GM12878 (cell line): ENCODE results near the gene COL4A4. TPM values are rescaled to one million over a fixed set of nuclear protein-coding genes. Genes with fewer than 3 reads are reported as not detected.

Experiments used
- ASH2L ChIP-seq: fragments of 300-600, 200-600 bp; sonication (generic); IDR thresholded peaks from 2 replicates; pipeline ENCODE4 v1.6.1; 2017; ENCODE audit warnings: low read depth, mild to moderate bottlenecking, borderline replicate concordance
- CBFB ChIP-seq: IDR thresholded peaks from 2 replicates; pipeline ENCODE4 v1.6.1; 2016; ENCODE audit warnings: antibody characterized with exemption, low read depth
- CREB1 ChIP-seq: IDR thresholded peaks from 2 replicates; pipeline ENCODE4 v1.6.1; 2012; ENCODE audit warnings: low read depth, mild to moderate bottlenecking, inconsistent platforms
- EP300 ChIP-seq, 2 experiments: fragments of 150-350 bp in 1 of 2; IDR thresholded peaks; 2 replicates each; pipeline ENCODE4 v1.6.1; 2011 to 2012; ENCODE audit warnings: low read depth in 2 of 2, low read length in 2 of 2, borderline replicate concordance in 1 of 2, improper control_type of control experiment in 1 of 2, inconsistent platforms in 1 of 2; ENCODE audit not compliant: control insufficient read depth in 1 of 2
- FOXM1 ChIP-seq: IDR thresholded peaks from 2 replicates; pipeline ENCODE4 v1.6.1; 2012; ENCODE audit warnings: low read depth, mild to moderate bottlenecking, inconsistent platforms, low read length, moderate library complexity
- MYB ChIP-seq: fragments of 150-350 bp; IDR thresholded peaks from 2 replicates; pipeline ENCODE4 v1.6.1; 2014; ENCODE audit warnings: mild to moderate bottlenecking, low read depth, low read length, borderline replicate concordance
- NFYB ChIP-seq: IDR thresholded peaks from 2 replicates; pipeline ENCODE4 v1.6.1; 2011; ENCODE audit warnings: low read depth, mild to moderate bottlenecking, low read length, improper control_type of control experiment, moderate library complexity; ENCODE audit not compliant: insufficient read depth
- PAX5 ChIP-seq: IDR thresholded peaks from 2 replicates; pipeline ENCODE4 v1.6.1; 2011; ENCODE audit warnings: low read depth, low read length, borderline replicate concordance
- POLR2AphosphoS2 ChIP-seq: IDR thresholded peaks from 2 replicates; pipeline ENCODE4 v1.6.1; 2011; ENCODE audit warnings: low read depth, mild to moderate bottlenecking, low read length, improper control_type of control experiment, moderate library complexity
- RAD21 ChIP-seq: IDR thresholded peaks from 2 replicates; pipeline ENCODE4 v1.6.1; 2011; ENCODE audit warnings: mild to moderate bottlenecking, low read depth, low read length, moderate library complexity; ENCODE audit not compliant: insufficient read depth
- RCOR1 ChIP-seq: conservative IDR thresholded peaks from 2 replicates; pipeline ENCODE4 v1.6.1; 2012; ENCODE audit warnings: low read depth, low read length, improper control_type of control experiment
- SIN3A ChIP-seq: IDR thresholded peaks from 2 replicates; pipeline ENCODE4 v1.6.1; 2012; ENCODE audit warnings: low read depth, low read length, improper control_type of control experiment
- SMAD1 ChIP-seq: fragments of 450-650 bp; IDR thresholded peaks from 2 replicates; pipeline ENCODE4 v1.6.1; 2018; ENCODE audit warnings: mild to moderate bottlenecking, low read depth; ENCODE audit not compliant: partially characterized antibody
- SPI1 ChIP-seq: IDR thresholded peaks from 2 replicates; pipeline ENCODE4 v1.6.1; 2011; ENCODE audit warnings: low read depth, mild to moderate bottlenecking, low read length, moderate library complexity, borderline replicate concordance; ENCODE audit not compliant: insufficient read depth
- ZNF622 ChIP-seq: fragments of 450-650 bp; IDR thresholded peaks from 2 replicates; pipeline ENCODE4 v1.6.1; 2017; ENCODE audit warnings: mild to moderate bottlenecking, inconsistent platforms
- polyA plus RNA-seq, 11 experiments: library from polyadenylated mRNA; depleted of rRNA in 4 of 11; unstranded in 6 of 11; stranded (reverse) in 5 of 11; fragments of >200 nt; fragmentation: Nextera tagmentation in 4 of 11; fragmentation: Illumina TruSeq in 1 of 11; extraction: Ambion mirVana in 4 of 11; extraction: Trizol in 1 of 11; gene quantifications; 1 replicate in 1 of 11; 2 replicates in 10 of 11; pipeline versions ENCODE4 v1.2.1 to v1.2.3, GENCODE V29; 2011 to 2016; ENCODE audit warnings: inconsistent platforms in 2 of 11, missing spikeins in 2 of 11, low read depth in 1 of 11
- total RNA-seq, 4 experiments: library from RNA; depleted of rRNA in 3 of 4; stranded (reverse); fragments of >200 nt in 3 of 4; fragmentation: Illumina TruSeq in 1 of 4; extraction: Trizol in 1 of 4; gene quantifications; 2 replicates each; pipeline versions ENCODE4 v1.2.1 to v1.2.3, GENCODE V29; 2013 to 2021
- TF ChIP-seq, protein P1 (sequence below): fragments of 450-650 bp; IDR thresholded peaks from 2 replicates; pipeline ENCODE4 v1.6.1; 2016; ENCODE audit warnings: mild to moderate bottlenecking, moderate library complexity, borderline replicate concordance
- TF ChIP-seq, protein P2 (sequence below): fragments of 450-650 bp; conservative IDR thresholded peaks from 2 replicates; pipeline ENCODE4 v1.6.1; 2017; ENCODE audit warnings: mild to moderate bottlenecking, moderate library complexity
- TF ChIP-seq, protein P3 (sequence below): fragments of 450-650 bp; IDR thresholded peaks from 2 replicates; pipeline ENCODE4 v1.6.1; 2018; ENCODE audit warnings: mild to moderate bottlenecking, low read depth, moderate library complexity; ENCODE audit not compliant: partially characterized antibody
- TF ChIP-seq, protein P4 (sequence below): IDR thresholded peaks from 2 replicates; pipeline ENCODE4 v1.6.1; 2011; ENCODE audit warnings: low read depth, mild to moderate bottlenecking, low read length, moderate library complexity, borderline replicate concordance; ENCODE audit errors: extremely low read depth

COL4A4 gene
- total and polyA plus RNA-seq, 10 of the 15 experiments (the other 5 are each of a cell fraction or from before 2014, with no cell fraction given) = 0.19 to 4.0 (median 2.1) TPM

DNA sequence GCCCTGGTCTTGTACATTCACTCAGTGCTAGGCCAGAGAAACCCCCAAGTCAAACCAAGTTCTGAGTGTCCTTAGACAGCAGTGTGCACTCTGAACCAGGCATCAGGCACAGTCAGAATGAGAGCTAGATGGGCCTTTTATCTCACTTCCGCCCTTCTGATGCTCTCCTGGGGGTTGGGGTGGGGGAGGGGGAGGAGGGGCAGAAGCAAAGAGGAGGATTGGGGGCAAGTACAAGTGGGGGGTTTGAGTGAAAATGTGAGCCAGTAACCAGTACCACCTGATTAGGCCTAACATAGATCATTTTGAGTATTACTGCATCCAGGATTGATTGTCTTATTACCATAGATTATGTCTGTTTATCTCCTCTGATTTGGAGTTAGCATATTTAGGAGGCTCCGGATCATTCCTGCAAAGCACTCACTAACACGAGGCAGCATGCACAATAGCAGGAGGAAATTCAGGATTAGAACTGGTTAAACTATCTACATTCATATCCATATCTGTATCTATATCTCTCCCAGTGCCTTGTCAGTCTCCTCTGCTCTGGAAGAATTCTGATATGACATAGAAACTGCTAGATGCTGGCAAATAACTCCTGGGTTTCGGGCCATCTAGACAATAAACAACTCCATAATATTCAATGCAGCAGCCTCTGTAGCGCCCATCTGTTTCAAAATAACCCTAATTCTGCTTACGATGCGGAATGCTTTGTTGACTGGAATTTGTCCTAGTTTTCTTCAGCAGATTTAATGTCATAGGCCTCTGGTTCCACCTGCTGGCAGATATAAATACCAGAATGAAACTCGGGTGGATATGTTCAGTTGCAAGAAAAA, 179.0 kb downstream of the COL4A4 start (continued):
- TF ChIP-seq NFYB = no peak
- no peak for TF ChIP-seq POLR2AphosphoS2
- TF ChIP-seq, protein P1, sequence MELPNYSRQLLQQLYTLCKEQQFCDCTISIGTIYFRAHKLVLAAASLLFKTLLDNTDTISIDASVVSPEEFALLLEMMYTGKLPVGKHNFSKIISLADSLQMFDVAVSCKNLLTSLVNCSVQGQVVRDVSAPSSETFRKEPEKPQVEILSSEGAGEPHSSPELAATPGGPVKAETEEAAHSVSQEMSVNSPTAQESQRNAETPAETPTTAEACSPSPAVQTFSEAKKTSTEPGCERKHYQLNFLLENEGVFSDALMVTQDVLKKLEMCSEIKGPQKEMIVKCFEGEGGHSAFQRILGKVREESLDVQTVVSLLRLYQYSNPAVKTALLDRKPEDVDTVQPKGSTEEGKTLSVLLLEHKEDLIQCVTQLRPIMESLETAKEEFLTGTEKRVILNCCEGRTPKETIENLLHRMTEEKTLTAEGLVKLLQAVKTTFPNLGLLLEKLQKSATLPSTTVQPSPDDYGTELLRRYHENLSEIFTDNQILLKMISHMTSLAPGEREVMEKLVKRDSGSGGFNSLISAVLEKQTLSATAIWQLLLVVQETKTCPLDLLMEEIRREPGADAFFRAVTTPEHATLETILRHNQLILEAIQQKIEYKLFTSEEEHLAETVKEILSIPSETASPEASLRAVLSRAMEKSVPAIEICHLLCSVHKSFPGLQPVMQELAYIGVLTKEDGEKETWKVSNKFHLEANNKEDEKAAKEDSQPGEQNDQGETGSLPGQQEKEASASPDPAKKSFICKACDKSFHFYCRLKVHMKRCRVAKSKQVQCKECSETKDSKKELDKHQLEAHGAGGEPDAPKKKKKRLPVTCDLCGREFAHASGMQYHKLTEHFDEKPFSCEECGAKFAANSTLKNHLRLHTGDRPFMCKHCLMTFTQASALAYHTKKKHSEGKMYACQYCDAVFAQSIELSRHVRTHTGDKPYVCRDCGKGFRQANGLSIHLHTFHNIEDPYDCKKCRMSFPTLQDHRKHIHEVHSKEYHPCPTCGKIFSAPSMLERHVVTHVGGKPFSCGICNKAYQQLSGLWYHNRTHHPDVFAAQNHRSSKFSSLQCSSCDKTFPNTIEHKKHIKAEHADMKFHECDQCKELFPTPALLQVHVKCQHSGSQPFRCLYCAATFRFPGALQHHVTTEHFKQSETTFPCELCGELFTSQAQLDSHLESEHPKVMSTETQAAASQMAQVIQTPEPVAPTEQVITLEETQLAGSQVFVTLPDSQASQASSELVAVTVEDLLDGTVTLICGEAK = no peak
- 0 out of 2 replicates have a peak, but pooled peaks have one; percentile 19 for TF ChIP-seq PAX5
- TF ChIP-seq EP300 (IDR thresholded peaks at IDR 0.05; ENCODE audit: borderline replicate concordance in 1 of 2, control insufficient read depth in 1 of 2, low read depth in 2 of 2, low read length in 2 of 2) = no peak
- no peak for TF ChIP-seq ZNF622
- TF ChIP-seq, protein P2, sequence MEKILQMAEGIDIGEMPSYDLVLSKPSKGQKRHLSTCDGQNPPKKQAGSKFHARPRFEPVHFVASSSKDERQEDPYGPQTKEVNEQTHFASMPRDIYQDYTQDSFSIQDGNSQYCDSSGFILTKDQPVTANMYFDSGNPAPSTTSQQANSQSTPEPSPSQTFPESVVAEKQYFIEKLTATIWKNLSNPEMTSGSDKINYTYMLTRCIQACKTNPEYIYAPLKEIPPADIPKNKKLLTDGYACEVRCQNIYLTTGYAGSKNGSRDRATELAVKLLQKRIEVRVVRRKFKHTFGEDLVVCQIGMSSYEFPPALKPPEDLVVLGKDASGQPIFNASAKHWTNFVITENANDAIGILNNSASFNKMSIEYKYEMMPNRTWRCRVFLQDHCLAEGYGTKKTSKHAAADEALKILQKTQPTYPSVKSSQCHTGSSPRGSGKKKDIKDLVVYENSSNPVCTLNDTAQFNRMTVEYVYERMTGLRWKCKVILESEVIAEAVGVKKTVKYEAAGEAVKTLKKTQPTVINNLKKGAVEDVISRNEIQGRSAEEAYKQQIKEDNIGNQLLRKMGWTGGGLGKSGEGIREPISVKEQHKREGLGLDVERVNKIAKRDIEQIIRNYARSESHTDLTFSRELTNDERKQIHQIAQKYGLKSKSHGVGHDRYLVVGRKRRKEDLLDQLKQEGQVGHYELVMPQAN = no peak
- no peak for TF ChIP-seq ASH2L
- TF ChIP-seq, protein P3, sequence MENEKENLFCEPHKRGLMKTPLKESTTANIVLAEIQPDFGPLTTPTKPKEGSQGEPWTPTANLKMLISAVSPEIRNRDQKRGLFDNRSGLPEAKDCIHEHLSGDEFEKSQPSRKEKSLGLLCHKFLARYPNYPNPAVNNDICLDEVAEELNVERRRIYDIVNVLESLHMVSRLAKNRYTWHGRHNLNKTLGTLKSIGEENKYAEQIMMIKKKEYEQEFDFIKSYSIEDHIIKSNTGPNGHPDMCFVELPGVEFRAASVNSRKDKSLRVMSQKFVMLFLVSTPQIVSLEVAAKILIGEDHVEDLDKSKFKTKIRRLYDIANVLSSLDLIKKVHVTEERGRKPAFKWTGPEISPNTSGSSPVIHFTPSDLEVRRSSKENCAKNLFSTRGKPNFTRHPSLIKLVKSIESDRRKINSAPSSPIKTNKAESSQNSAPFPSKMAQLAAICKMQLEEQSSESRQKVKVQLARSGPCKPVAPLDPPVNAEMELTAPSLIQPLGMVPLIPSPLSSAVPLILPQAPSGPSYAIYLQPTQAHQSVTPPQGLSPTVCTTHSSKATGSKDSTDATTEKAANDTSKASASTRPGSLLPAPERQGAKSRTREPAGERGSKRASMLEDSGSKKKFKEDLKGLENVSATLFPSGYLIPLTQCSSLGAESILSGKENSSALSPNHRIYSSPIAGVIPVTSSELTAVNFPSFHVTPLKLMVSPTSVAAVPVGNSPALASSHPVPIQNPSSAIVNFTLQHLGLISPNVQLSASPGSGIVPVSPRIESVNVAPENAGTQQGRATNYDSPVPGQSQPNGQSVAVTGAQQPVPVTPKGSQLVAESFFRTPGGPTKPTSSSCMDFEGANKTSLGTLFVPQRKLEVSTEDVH = no peak
- TF ChIP-seq, protein P4, sequence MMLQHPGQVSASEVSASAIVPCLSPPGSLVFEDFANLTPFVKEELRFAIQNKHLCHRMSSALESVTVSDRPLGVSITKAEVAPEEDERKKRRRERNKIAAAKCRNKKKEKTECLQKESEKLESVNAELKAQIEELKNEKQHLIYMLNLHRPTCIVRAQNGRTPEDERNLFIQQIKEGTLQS = no peak
- TF ChIP-seq FOXM1 = peak; percentile 52; the same call in 1 of the 2 replicates
- TF ChIP-seq CBFB = no peak
- peak; percentile 69; the same call in 1 of the 2 replicates for TF ChIP-seq SPI1
- TF ChIP-seq MYB = no peak
- peak; percentile 95 for TF ChIP-seq RAD21
- TF ChIP-seq CREB1 = peak; percentile 62; the same call in 1 of the 2 replicates
- TF ChIP-seq SMAD1 = no peak
- TF ChIP-seq SIN3A = no peak
- no peak for TF ChIP-seq RCOR1
